Measurements from ENCODE around the gene MTNR1A. TPM values are rescaled to one million over a fixed set of nuclear protein-coding genes. Genes with fewer than 3 reads are reported as not detected.

MTNR1A gene
- total RNA-seq, result not detected in 2 replicates

DNA sequence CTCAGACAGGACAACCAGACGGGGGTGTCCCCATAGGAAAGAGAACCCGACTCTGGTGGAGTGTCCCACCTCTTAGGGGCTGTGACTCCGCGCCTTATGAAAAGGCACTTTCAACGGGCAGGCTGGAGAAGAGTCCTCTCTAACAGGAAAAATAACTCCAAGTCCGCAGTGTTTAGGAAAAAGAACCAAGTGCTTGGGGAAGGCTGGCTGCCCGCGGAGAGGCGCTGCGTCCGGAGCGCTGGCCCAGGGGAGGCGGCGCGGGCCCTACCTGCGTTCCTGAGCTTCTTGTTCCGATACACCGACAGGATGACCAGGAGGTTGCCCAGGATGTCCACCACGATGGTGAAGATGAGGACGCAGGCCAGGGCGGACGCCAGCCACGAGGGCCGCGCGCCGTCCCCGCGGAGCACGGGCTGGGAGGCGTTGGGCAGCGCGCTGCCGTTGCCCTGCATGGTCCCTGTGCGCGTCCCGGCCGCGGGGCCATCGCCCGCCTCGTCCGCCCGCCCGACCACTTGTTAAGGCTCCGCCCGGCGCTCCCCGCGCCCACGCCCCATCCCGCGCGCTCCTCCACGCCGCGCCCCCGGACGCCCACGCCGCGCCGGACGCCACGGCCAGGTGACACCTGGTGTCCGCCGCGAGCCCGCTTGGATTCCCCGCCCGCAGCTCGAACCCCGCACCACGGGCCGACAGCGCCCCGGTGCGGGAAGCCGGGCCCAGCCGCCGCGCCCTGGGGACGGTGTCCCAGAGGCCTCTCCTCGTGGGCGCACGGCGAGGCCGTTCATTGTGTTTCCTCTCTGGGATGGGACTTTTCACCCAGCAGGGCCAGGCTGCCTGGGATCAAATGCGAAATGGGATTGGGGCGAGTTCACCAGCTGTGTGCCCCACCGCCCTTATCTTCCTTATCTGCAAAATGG, at the start of gene MTNR1A:
MTNR1A (minus strand) TSS at position 654 of the 914 bp plus-strand sequence; CDS start at position 452, 202 bp downstream.
- DNase-seq (ENCODE audit: low read depth in 2 of 2), result no peak

DNA sequence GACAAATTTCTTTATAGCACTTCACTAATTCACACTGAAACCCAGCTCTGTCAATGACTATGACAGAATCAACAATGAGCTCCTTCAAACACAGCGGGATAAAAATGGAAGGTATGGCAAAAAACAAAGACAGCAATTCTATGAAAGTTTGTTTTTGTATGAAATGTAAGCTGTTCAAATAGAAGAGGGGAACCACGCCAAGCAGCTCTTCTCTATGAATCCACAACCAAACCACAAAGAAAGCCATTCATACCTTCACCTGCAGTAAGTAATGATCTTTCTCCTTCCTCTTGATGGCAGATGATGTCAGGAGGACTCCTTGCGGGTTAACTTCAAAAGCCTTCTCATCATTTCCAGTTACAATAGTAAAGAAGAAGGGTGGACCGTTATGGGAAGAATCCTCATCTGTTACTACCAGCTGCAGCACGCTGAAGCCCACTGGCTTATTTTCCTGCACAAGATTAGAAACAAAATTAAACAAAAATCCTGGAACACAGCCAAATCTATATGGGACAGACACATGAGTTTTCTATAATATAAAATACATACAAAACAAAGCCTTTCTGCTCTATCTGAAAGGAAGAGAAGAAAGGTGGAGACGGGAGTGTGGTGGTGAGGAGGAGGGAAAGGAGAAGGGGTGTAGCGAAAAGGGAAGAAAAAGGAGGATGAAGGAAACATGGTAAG, 48.9 kb upstream of the MTNR1A start:
- DNase-seq (ENCODE audit: low read depth in 2 of 2), result no peak

DNA sequence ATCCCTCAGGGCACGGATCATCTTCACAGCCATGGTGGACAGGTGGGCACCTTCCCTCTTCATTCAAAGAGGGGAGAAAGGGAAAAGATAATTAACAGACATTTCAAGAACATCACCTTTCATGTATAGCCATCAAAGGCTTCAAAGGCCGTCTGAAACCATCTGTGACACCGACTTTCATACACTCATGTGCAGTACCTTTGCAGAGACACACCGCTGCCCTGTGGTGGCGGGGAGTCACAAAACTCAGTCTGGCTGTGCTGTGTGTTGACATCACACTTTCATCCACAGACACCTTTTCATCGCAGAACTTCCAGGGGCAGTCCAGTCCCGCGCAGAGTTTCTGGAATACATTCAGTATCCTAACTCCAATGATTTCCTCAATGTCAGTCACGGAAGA, 47.6 kb upstream of the MTNR1A start:
- no peak for DNase-seq (ENCODE audit: low read depth in 2 of 2)

DNA sequence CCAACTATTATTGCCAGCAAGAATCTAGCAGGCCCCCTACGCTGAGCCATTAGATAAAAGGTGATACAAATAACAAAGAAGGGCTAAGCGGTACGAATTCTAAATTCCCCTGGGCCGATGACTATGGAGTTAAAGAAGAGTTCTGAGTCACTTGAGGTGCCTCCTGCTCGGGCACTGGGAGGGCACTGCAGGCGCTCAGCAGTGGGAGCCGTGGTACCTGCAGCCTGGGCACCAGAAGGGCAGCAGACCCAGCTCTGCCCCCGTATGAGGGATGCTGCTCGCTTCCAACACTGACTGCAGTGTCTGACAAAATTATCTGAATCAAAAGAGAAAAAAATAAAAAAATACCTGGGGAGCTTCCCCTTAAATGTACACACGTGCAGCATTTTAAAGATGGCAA, 44.1 kb upstream of the MTNR1A start:
- no peak for DNase-seq (ENCODE audit: low read depth in 2 of 2)

DNA sequence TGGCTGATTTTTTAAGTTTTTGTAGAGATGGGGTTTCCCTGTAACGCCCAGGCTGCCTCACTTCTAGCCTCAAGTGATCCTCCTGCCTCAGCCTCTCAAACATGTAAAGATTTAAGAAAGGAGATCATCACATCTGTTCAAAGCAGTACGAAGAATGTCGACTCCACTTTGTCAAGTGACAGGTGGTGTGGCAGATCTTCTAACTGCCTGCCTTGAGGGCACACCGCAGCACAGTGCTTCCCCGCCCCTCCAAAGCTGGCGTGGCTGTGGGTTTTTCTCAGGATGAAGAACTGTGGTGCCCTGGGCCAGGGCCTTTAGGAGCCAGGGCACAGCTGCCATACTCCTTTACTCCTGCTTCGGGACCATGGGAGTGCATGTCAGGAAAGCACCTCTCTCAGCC, 43.3 kb upstream of the MTNR1A start:
- no peak for DNase-seq (ENCODE audit: low read depth in 2 of 2)

DNA sequence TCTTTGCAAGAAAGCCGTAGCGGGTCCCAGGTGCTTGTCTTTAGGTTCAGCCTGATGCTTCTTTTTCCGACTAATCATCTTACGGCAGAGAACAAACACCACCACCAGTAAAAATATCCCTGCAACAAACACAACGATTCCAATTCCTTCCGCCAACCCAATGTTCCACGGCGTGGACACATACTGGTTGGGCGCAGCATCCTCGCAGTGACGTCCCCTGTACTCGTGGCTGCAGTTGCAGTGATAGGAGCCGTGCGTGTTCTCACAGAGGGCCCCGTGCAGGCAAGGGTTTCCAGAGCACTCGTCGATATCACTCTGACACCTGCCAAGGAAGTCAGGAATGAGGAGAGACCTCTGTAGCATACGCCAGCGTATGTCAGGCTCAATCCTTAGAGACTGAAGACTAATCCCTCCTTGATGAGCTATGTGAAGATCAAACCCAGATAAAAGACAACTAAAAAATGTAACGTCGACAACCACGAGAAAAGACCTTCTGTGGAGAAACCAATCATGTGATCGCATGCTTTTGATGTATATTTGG, 41.6 kb upstream of the MTNR1A start:
- no peak for DNase-seq (ENCODE audit: low read depth in 2 of 2)

DNA sequence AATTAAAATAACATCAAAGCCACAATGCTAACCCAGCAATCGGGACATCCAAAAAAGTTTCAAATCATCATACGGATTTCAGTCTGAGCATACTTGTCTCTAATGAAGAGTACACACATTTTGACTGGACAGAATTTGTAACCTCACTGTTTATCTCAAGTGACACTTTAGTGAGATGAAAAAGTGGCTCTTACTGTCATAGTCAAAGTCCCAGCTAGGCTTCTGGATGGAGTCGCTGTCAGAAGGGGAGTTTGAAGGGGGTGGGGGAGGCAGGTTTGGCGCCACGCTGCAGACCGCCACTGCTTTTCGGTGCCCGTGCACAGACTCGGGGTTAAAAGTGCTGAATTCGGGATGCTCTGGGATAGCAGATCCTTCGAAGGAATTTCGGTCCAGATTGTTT, 41.0 kb upstream of the MTNR1A start:
- DNase-seq (ENCODE audit: low read depth in 2 of 2), result no peak

DNA sequence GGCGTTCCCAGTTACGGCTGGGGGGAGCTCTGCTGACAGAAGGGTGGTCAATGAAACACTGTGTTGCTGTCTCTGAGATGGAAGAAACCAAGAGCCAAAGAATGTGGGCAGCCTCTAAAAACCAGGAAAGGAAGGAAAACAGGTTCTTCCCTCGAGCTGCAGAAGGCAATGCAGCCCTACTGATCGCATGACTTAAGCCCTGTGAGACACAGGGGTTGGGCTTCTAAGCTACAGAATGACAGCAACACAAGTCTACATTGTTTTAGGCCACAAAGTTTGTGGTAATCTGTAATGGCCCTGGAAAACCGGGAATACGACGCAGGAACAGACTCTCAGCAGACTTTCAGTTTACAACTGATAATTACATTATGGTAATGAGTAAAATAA, 38.2 kb upstream of the MTNR1A start:
- DNase-seq (ENCODE audit: low read depth in 2 of 2), result no peak

DNA sequence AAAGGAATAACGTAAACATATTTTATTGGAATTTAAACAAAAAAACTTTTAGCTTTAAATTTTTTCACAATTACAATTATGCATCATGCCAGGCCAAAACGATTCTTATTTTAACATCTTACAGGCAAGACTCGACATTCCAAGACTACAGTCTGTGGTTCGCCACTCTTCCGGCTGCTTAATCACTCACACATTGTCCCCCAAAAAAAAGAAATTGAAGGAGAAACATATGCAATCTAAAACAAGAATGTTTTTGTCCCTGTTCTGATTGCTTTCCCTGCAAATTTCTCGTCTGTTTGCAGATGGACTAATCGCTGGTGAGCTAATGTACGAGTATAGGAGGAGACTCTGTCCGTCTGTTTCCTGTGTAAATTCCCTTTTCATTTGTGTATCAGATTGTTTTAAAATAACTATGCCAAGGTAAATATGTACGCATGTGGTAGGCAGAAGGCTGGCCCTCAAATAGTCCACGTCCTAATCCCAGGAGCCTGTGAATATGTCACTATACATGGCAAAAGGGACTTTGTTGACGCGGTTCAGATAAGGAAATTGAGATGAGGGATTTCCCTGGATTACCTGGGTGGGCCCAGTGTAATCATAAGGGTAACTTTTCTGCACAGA, 37.7 kb upstream of the MTNR1A start:
- DNase-seq (ENCODE audit: low read depth in 2 of 2), result no peak

DNA sequence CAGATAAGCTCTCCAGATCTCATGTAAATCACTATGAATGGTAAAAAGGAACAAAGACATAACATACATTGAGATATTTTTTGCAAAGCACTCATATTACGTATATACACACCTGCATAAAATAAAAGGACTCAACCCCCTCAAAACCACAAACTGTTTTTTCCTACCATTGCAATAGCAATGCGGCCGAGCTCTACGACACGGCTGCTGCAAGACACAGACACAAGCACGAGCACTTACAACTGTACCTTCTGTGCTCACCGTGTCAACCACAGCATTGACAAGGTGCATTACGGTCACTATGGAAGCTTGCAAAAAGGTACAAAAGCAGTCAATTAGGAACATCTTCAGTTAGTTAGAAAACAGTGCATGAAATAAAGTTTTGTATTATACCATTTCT, 37.1 kb upstream of the MTNR1A start:
- DNase-seq (ENCODE audit: low read depth in 2 of 2), result no peak

DNA sequence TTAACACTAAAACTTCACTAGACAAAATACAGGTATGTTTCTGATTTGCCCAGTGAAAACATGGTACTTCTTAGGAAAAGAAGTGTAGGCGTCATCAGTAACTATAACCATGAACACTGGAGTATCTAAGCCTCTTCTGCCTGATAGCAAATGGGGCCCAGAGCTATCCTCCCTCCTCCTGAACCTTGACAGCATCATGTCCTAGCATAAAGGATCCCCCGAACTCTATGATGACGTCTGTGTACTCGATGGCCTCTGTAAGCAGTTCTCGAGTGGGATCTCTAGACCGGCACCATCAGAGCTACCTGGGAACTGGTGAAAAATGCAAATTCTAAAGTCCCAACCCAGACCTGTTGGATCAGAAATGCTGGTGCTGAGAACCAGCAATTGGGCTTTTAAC, 36.3 kb upstream of the MTNR1A start:
- DNase-seq (ENCODE audit: low read depth in 2 of 2), result no peak

DNA sequence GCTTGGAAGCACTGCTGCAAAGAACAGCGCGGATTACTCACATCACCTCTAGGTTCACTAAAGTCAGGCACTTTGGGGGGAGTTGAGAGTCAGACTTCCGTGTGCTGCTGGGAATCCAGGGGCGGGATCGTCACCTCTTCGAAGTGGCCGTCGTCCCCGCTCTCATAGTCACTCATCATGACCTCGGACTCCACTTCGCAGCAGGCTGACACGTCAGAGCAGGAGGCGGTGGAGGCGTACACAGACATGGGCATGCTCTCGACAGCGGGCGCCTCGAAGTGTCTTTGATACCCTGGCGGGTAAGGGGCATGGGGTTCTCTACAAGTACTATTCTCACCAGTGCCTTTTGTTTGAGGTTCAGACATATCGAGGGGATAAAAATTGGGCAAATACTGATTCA, 33.1 kb upstream of the MTNR1A start:
- no peak for DNase-seq (ENCODE audit: low read depth in 2 of 2)

DNA sequence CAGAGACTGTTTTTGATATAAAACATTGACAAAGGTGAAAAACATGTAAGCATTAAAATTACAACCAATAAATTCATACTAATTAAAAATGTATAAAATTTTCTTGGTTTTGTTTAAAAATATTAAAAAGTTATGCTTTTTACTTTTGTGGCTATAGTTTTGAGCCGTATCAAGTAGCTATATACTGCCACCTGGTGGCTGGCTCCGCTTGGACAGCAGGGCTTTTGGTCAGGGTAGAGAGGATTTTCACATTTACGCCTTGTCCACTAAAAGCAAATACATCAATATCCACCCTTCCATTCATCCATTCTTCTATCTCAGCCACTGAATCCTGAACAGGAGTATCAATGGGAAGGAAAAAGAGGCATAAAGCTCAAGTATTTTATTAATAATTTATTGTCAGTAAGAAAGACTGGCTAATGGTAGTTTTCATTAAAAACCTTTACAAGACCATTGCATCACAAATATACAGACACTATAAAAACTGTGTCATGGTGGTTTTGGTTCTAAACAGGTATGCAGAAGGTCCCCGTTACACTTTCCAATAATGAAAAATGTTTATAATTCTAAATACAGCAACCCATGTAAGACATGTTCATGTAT, 32.1 kb upstream of the MTNR1A start:
- DNase-seq (ENCODE audit: low read depth in 2 of 2), result peak; percentile 64 to 66

DNA sequence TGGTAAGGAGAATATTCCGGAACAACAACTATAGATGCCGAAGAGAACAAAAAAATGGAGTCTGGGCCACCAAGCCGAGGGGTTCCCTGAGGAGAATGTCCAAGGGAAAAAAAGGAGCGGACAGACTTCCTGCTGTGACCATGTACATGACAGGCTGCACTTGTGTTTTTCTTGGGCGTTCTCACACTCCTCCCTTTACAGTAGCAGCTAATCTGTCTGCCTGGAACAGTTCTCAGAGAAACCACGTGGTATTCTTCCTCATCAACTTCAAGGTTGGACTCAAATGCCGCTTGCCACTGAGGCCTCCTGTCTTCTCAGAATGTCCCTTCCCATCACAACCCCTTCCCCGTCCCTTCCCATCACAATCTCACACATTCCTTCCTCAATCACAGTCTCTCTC, 30.8 kb upstream of the MTNR1A start:
- DNase-seq (ENCODE audit: low read depth in 2 of 2), result no peak

DNA sequence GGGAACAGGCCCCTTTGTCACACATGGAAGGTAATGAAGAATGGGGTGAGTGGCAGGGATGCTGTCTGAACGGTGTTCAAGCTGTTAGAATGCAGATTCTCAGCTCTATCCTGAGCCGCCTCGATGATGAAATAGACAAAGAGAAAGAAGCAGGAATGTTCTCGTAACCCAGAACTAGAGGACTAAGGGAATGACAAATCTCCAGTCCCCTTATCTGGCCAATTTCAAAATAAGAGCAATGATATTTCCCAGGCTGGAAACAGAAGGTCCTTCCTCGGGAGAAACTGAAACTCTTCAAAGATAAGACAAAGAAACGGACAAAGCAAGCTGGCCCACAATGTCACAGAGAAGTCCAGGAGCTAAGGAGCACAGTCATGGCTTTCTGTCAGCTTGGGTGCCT, 29.5 kb upstream of the MTNR1A start:
- no peak for DNase-seq (ENCODE audit: low read depth in 2 of 2)

DNA sequence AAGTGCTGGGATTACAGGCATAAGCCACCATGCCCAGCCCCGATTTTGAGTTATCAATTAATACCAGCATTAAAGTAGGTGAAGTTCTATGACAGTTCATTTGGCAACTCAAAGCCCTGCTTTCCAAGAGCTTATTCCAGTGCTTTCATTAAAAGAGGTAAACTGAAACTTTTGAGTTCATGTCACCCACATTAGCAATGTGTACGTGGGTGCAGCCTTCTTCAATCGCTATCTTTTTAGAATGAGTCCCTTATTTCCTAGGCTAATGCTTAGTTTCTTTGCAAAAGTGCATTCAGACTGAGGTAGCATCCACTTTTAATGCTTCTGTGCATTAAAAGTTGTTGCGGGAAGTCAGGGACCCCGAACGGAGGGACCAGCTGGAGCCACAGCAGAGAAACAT, 26.1 kb upstream of the MTNR1A start:
- no peak for DNase-seq (ENCODE audit: low read depth in 2 of 2)

DNA sequence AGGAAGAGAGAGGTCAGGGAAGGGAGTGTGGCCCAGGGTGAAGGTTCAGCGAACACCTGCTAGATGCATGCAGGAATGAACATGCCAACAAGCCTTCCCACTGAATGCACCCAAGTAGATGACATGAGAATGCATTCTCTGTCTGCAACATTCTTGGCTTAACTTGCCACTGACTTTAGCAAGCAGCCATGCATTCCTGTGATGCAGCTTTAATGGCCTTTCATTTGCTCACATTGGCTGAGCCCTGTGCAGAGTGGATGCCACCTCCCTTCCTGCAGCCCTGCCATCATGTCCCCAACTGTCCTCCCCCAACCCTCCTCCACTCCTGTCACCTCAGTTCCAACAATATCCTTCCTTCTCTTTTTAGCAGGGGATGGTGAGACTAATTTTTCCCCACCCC, 25.3 kb upstream of the MTNR1A start:
- no peak for DNase-seq (ENCODE audit: low read depth in 2 of 2)

DNA sequence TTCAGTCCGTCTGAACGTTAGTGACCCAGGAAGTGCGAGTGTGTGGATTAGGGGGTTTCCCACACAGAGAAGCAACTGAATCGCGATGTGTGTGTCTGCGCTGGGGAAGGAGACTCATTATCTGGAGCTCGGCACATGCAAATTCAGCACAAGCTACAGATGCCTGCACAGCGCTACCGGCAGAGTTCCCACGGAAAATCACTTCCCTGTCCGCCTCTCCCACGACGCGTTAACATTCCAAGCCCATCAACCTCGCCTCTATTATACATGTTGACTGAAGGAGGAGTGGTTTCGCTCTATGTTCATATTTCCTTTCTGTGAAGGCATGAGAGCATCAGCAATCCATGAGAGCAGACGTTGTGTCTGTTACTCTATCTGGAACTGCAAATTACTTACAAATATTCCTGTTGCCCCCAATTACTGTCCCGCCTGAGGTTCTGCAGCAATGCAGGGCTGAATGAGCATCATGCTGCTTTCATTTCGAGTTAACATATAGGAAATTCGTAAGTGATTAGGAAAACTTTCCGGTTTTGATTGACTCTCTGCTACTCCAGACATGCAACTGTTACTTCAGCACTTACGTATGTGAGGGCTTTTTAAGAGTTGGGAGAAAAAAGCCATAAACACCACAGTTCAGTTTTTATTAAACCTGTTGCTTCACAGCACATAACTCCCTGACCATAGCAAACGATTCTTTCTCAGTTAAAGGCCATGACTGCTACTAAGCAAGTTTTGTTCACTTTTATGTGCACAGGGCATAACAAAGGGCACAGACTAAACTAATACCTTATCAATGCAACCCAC, 15.0 kb upstream of the MTNR1A start:
- DNase-seq (ENCODE audit: low read depth in 2 of 2), result peak in 1 of 2 donors; percentile 15

DNA sequence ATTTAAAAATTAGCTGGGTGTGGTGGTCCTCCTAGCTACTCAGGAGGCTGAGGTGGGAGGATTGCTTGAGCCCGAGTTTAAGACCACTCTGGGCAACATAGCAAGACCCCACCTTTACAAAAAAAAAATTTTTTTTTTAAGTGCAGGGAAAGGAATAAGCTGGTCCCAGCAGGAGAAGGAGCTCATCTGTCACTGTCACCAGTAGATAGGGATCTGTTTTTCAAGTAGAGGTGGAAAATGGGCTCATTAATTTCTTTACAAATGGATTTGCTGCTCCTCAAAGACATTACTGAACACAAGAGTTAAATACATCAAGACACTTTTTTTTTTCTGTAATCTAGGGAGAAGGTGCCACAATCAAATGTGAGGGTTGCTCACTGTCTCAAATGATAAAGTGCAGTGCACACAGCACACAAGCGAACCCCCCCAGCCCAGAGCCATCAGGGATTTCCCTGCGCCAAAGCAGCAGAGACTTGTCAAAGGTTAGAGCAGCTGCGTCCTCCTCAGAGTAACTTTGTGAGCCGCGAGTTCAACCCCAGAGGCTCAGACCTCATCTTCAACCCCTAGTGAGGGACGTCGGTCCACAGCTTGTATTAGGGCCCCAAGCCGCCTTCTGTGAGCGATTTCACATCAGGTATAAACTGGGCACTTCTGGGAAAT, 14.3 kb upstream of the MTNR1A start:
- DNase-seq (ENCODE audit: low read depth in 2 of 2), result no peak

DNA sequence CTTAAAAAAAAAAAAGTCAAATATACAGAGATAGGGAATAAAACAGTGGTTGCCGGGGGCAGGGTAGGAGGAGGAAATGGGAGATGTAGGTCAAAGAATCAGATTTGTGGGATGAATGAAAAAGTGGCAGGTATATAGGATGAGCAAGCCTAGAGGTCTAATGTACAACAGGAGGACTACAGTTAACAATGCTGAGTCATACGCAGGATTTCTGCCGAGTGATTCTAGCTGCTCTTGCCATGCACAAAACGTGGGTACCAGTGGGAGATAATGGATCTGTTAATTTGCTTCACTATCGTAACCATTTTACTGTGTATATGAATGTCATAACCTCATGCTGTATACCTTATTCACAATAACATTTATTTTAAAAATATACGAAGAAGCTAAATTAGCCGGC, 10.7 kb upstream of the MTNR1A start:
- DNase-seq (ENCODE audit: low read depth in 2 of 2), result no peak

Data from lung microvascular endothelial cell (primary cell).